Measurements from ENCODE around the gene CACNA1A. TPM values are rescaled to one million over a fixed set of nuclear protein-coding genes. Genes with fewer than 3 reads are reported as not detected.
A peak's percentile ranks its signal among the peaks of the same experiment; 100 is the strongest.

CACNA1A gene
- polyA plus RNA-seq, 2 of the 4 experiments (the other 2 are of a cell fraction), result 0.27 to 0.71 TPM

GRCh38 chr19:13212759-13213330 is 293.4 kb downstream of the CACNA1A start (continued):
- TF ChIP-seq KDM1A (IDR thresholded peaks at IDR 0.05; ENCODE audit: low read depth) (peak; percentile 63; the same call in 1 of the 2 replicates), TFCP2L1 (CRISPR knock-in tag; IDR thresholded peaks at IDR 0.05) (no peak), NPAS2 (CRISPR knock-in tag; IDR thresholded peaks at IDR 0.05; ENCODE audit: borderline replicate concordance) (no peak), SMC3 (IDR thresholded peaks at IDR 0.05) (peak; percentile 52), ZFP36 (IDR thresholded peaks at IDR 0.05; ENCODE audit: borderline replicate concordance, partially characterized antibody) (peak; percentile 83), JUNB (IDR thresholded peaks at IDR 0.05) (no peak), HOXB13 (CRISPR knock-in tag; IDR thresholded peaks at IDR 0.05; ENCODE audit: low read depth) (no peak), CEBPB (IDR thresholded peaks at IDR 0.05) (peak; percentile 4 to 56; a peak in 1 of 4 replicates), HDAC2 (IDR thresholded peaks at IDR 0.05) (no peak), ZC3H11A (IDR thresholded peaks at IDR 0.05) (no peak), EHF (CRISPR knock-in tag; IDR thresholded peaks at IDR 0.05) (no peak), RFX5 (IDR thresholded peaks at IDR 0.05) (no peak), RCOR1 (IDR thresholded peaks at IDR 0.05; ENCODE audit: low read depth, low read length) (no peak), PHF8 (IDR thresholded peaks at IDR 0.05; ENCODE audit: borderline replicate concordance, low read depth) (no peak), MAX (IDR thresholded peaks at IDR 0.05) (no peak), ZSCAN20 (CRISPR knock-in tag; IDR thresholded peaks at IDR 0.05) (no peak)
- TF ChIP-seq, protein P1, sequence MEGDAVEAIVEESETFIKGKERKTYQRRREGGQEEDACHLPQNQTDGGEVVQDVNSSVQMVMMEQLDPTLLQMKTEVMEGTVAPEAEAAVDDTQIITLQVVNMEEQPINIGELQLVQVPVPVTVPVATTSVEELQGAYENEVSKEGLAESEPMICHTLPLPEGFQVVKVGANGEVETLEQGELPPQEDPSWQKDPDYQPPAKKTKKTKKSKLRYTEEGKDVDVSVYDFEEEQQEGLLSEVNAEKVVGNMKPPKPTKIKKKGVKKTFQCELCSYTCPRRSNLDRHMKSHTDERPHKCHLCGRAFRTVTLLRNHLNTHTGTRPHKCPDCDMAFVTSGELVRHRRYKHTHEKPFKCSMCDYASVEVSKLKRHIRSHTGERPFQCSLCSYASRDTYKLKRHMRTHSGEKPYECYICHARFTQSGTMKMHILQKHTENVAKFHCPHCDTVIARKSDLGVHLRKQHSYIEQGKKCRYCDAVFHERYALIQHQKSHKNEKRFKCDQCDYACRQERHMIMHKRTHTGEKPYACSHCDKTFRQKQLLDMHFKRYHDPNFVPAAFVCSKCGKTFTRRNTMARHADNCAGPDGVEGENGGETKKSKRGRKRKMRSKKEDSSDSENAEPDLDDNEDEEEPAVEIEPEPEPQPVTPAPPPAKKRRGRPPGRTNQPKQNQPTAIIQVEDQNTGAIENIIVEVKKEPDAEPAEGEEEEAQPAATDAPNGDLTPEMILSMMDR (IDR thresholded peaks at IDR 0.05), result peak; percentile 53
- TF ChIP-seq, protein P2, sequence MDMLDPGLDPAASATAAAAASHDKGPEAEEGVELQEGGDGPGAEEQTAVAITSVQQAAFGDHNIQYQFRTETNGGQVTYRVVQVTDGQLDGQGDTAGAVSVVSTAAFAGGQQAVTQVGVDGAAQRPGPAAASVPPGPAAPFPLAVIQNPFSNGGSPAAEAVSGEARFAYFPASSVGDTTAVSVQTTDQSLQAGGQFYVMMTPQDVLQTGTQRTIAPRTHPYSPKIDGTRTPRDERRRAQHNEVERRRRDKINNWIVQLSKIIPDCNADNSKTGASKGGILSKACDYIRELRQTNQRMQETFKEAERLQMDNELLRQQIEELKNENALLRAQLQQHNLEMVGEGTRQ (IDR thresholded peaks at IDR 0.05), result no peak

DNA sequence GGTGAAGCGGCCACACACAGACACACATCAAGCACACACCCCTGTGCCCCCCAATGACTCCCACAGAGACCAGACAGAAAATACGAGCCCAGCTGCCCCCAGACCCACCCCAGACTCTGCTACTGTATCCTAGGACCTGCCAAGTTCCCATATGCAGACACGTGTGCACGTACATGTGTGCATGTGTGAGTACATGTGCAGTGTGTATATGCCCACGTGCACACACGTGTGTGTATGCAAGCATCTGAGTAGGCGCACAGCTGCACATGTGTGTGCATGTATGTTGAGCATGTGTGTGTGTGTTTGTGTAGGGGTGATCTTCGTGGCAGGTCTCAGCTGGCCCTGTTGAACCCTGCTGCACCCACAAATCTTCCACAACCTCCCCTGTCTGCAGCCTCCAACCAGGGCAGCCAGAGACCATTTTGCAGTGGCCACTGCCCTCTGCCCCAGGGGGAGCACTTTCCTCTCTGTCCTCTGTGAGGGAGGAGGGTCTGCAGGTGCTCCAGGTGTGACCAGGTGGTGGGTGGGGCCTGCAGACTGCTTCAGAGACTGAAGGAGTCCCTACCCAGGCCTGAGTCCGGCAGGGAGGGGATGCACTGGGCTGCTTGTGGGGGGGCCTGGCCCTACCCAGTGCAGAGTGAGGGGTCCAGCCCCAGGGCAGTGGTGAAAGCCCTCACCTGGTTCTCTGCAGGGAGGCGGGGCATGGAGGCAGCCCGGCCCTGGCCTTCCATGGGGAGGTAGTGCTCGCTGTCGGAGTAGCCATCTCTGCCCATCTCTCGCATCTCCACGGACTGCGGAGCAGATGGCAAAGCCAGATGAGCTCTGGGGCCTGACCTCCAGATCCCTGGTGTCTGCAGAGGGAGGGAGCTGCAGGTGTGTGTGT is 294.6 kb downstream of the CACNA1A start:
- H3K4me2 ChIP-seq, result no peak overlapping the region
- FAIRE-seq (no peak), DNase-seq (ENCODE audit: low read depth in 1 of 2, low spot score in 1 of 2) (no peak), ATAC-seq (no peak)
- ChIA-PET POLR2A (no interaction called here), CTCF (interaction anchor here (0.7 to 2.4 kb wide), 4 partner anchors 10 to 52 kb away, joined by 3 to 7 read pairs (median 5); no protein-coding TSS in a partner anchor)
- H3K4me3 ChIP-seq, result no peak overlapping the region
- H3K27ac ChIP-seq, result no peak overlapping the region
- 0 out of 3 replicates have a peak, but pooled peaks cover 4% of the 10 kb centered on the region for H3K4me1 ChIP-seq
- 94% methylated on average over 8 of the region's 16 CpGs for WGBS (ENCODE audit: missing lambda C conversion rate)
- H3K9me3 ChIP-seq, result no peaks in the 10 kb centered on the region
- TF ChIP-seq, protein P2 (IDR thresholded peaks at IDR 0.05), result no peak
- TF ChIP-seq MAFK (IDR thresholded peaks at IDR 0.05; ENCODE audit: partially characterized antibody) (no peak), RCOR1 (IDR thresholded peaks at IDR 0.05; ENCODE audit: low read depth, low read length) (no peak), TFCP2L1 (CRISPR knock-in tag; IDR thresholded peaks at IDR 0.05) (no peak), ZC3H11A (IDR thresholded peaks at IDR 0.05) (no peak), EHMT2 (IDR thresholded peaks at IDR 0.05; ENCODE audit: low read depth) (no peak), CEBPB (IDR thresholded peaks at IDR 0.05) (no peak), BHLHE40 (IDR thresholded peaks at IDR 0.05; ENCODE audit: low read depth, low read length) (no peak), RAD21 (conservative IDR thresholded peaks at IDR 0.05 in 1 of 2, IDR thresholded peaks at IDR 0.05 in 1 of 2) (no peak), HOXA7 (CRISPR knock-in tag; IDR thresholded peaks at IDR 0.05) (no peak), HDAC2 (IDR thresholded peaks at IDR 0.05) (no peak), HOXB5 (CRISPR knock-in tag; IDR thresholded peaks at IDR 0.05) (no peak), CBX2 (IDR thresholded peaks at IDR 0.05; ENCODE audit: borderline replicate concordance, low read depth) (no peak), TP53 (CRISPR knock-in tag; IDR thresholded peaks at IDR 0.05) (no peak), ESRRA (IDR thresholded peaks at IDR 0.05; ENCODE audit: borderline replicate concordance, low read length) (no peak), ZFP36 (IDR thresholded peaks at IDR 0.05; ENCODE audit: borderline replicate concordance, partially characterized antibody) (no peak), NR3C1 (IDR thresholded peaks at IDR 0.05) (no peak)
- TF ChIP-seq, protein P3, sequence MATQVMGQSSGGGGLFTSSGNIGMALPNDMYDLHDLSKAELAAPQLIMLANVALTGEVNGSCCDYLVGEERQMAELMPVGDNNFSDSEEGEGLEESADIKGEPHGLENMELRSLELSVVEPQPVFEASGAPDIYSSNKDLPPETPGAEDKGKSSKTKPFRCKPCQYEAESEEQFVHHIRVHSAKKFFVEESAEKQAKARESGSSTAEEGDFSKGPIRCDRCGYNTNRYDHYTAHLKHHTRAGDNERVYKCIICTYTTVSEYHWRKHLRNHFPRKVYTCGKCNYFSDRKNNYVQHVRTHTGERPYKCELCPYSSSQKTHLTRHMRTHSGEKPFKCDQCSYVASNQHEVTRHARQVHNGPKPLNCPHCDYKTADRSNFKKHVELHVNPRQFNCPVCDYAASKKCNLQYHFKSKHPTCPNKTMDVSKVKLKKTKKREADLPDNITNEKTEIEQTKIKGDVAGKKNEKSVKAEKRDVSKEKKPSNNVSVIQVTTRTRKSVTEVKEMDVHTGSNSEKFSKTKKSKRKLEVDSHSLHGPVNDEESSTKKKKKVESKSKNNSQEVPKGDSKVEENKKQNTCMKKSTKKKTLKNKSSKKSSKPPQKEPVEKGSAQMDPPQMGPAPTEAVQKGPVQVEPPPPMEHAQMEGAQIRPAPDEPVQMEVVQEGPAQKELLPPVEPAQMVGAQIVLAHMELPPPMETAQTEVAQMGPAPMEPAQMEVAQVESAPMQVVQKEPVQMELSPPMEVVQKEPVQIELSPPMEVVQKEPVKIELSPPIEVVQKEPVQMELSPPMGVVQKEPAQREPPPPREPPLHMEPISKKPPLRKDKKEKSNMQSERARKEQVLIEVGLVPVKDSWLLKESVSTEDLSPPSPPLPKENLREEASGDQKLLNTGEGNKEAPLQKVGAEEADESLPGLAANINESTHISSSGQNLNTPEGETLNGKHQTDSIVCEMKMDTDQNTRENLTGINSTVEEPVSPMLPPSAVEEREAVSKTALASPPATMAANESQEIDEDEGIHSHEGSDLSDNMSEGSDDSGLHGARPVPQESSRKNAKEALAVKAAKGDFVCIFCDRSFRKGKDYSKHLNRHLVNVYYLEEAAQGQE (IDR thresholded peaks at IDR 0.05), result no peak
